Nephron (organoid): ENCODE data around the gene TIAM1.
A peak's percentile ranks its signal among the peaks of the same experiment; 100 is the strongest.

Source experiments
- H3K27ac Mint-ChIP-seq, 3 experiments: 2 replicates each; pipeline ENCODE4 v1.8.0; 2020; ENCODE audit warnings: mixed read lengths in 3 of 3, mild to moderate bottlenecking in 2 of 3, moderate library complexity in 1 of 3
- H3K27me3 Mint-ChIP-seq: 2 replicates; pipeline ENCODE4 v1.8.0; 2021; ENCODE audit warnings: low read depth, mild to moderate bottlenecking, moderate library complexity, mixed read lengths
- H3K36me3 Mint-ChIP-seq: 2 replicates; pipeline ENCODE4 v1.8.0; 2020; ENCODE audit warnings: low read depth, mixed read lengths
- H3K4me1 Mint-ChIP-seq: 2 replicates; pipeline ENCODE4 v1.8.0; 2020; ENCODE audit warnings: mixed read lengths
- H3K4me3 Mint-ChIP-seq, 3 experiments: 2 replicates each; pipeline ENCODE4 v1.8.0; 2020; ENCODE audit warnings: mild to moderate bottlenecking in 3 of 3, mixed read lengths in 3 of 3, moderate library complexity in 2 of 3
- H3K9me3 Mint-ChIP-seq: 2 replicates; pipeline ENCODE4 v1.8.0; 2020; ENCODE audit warnings: mixed read lengths
- TF ChIP-seq, protein P1 (sequence below), 3 experiments: fragments of 200-600 bp; sonication (generic); IDR thresholded peaks; one replicate each; pipeline ENCODE4 v1.5.0; 2021; ENCODE audit warnings: antibody characterized with exemption in 3 of 3; ENCODE audit not compliant: unreplicated experiment in 3 of 3

Gene TIAM1

DNA sequence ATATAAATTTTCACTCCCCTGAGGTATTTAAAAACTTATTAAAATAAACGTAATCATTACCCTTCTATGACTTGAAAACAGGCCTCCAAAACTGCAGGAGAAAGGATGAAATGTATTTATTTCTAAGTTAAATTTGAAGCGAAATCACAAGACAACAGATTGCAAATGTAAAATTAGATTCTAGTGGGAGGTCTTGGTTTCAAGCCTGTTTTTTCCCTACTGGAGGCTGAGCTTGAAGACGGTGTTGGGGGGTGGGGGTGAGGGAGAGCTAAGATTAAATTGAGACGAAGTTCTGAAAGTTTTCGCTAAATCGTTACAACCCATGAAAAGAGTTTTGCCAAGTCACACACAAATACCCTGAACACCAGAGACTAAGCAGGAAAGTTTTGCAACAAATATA is 68.2 kb downstream of the TIAM1 start:
- Mint-ChIP-seq H3K27ac (no peak overlapping the region), H3K36me3 (peaks cover 13% of the 10 kb centered on the region), H3K4me1 (no peaks in the 10 kb centered on the region), H3K4me3 (no peak overlapping the region), H3K9me3 (no peaks in the 10 kb centered on the region), H3K27me3 (peaks cover 4% of the 10 kb centered on the region)
- TF ChIP-seq, protein P1, sequence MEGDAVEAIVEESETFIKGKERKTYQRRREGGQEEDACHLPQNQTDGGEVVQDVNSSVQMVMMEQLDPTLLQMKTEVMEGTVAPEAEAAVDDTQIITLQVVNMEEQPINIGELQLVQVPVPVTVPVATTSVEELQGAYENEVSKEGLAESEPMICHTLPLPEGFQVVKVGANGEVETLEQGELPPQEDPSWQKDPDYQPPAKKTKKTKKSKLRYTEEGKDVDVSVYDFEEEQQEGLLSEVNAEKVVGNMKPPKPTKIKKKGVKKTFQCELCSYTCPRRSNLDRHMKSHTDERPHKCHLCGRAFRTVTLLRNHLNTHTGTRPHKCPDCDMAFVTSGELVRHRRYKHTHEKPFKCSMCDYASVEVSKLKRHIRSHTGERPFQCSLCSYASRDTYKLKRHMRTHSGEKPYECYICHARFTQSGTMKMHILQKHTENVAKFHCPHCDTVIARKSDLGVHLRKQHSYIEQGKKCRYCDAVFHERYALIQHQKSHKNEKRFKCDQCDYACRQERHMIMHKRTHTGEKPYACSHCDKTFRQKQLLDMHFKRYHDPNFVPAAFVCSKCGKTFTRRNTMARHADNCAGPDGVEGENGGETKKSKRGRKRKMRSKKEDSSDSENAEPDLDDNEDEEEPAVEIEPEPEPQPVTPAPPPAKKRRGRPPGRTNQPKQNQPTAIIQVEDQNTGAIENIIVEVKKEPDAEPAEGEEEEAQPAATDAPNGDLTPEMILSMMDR (IDR thresholded peaks at IDR 0.05; ENCODE audit: unreplicated experiment in 3 of 3) = no peak

DNA sequence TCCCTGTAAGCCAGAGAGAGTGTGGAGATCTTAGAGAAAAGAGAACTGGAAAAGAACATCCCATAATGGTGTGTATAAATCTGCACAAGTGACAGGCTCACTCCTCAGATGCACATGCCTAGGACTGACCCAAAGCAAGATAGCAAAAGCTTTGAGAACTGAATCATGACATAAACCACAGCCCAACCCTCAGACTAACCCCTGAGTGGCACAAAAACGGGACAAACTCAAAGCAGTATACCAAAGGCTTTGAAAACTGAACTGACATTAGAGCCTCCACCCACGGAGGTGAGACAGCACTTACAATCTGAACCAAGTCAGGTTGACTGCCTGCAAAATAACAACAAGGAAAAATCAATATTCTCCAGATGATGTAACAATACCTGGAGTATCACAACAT is 70.8 kb downstream of the TIAM1 start:
- Mint-ChIP-seq H3K4me3 (no peak overlapping the region), H3K27ac (no peak overlapping the region), H3K9me3 (no peaks in the 10 kb centered on the region), H3K4me1 (peaks cover 6% of the 10 kb centered on the region), H3K27me3 (no peaks in the 10 kb centered on the region), H3K36me3 (peaks cover 13% of the 10 kb centered on the region)
- TF ChIP-seq, protein P1 (IDR thresholded peaks at IDR 0.05; ENCODE audit: unreplicated experiment in 3 of 3) = no peak

DNA sequence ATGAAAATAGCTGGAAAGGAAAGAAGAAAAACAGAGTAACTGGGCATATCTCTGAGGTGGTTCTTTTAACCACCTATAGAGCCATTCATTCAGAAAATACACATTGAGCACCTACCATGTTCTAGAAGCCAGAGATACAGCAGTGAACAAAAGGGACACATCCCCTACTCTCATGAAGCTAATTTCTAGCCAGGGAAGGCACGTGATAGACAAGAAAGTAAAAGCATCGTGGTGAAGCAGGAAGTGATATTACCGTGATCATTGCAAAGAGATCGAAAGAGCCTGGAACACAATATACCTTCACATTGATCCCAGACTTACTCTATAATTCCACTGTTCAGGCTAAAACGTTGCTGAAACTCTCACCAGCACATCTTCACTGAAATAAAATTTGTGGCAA is 76.0 kb downstream of the TIAM1 start:
- peaks cover 34% of the 10 kb centered on the region for H3K4me1 Mint-ChIP-seq

DNA sequence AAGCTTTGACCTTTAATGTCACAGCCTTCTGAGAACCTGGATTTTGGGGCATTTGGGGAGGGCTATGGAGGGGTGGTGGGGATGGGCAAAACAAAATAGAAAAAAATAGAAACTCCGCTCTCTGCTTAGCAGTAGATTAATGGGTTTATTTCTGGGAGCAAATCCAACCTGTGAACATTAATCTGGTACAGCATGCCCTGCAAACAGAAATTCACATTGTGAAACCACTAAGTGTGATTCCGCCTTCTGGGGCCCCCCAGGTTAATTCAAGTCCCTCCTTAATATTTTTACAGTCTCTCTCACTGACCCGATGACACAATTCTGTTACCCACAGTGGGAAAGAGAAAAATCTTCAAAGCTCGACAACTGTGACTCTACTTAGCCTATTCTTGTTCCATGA is 76.4 kb downstream of the TIAM1 start:
- TF ChIP-seq, protein P1 (IDR thresholded peaks at IDR 0.05; ENCODE audit: unreplicated experiment in 3 of 3) = no peak
- peak overlapping the region in 2 of 3 experiments; percentile 28 to 36 for H3K27ac Mint-ChIP-seq

More for the DNA sequence above, 76.0 kb downstream of the TIAM1 start:
- peaks cover 4% of the 10 kb centered on the region for H3K27me3 Mint-ChIP-seq
- no peaks in the 10 kb centered on the region for H3K9me3 Mint-ChIP-seq
- TF ChIP-seq, protein P1 (IDR thresholded peaks at IDR 0.05; ENCODE audit: unreplicated experiment in 3 of 3) = no peak
- H3K36me3 Mint-ChIP-seq = peaks cover 10% of the 10 kb centered on the region
- H3K27ac Mint-ChIP-seq = peak overlapping the region in 2 of 3 experiments; percentile 28 to 36
- peak overlapping the region in 1 of 3 experiments; percentile 4 for H3K4me3 Mint-ChIP-seq

DNA sequence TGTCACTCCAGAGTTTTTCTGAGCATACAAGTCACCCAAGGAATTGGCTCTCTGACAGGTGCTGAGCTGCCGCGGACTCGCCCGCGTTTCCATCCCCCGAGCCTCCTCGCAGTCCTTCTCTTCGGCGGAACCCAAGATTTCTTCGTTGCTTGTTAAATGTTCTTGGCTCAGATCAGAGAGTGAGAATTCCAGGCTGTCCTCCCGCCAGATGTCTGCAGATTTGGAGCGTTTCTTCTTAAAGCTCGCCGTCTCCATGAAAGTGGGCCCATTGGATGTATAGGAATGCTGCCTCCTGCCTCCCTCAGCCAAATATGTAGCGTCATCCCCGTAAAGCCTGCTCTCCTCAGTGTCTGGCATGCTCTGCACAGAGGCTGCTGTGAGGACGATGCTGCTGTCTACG is 77.8 kb downstream of the TIAM1 start:
- peaks cover 4% of the 10 kb centered on the region for H3K27me3 Mint-ChIP-seq
- TF ChIP-seq, protein P1 (IDR thresholded peaks at IDR 0.05; ENCODE audit: unreplicated experiment in 3 of 3) = no peak
- H3K27ac Mint-ChIP-seq = peak overlapping the region in 1 of 3 experiments; percentile 75
- peaks cover 43% of the 10 kb centered on the region for H3K4me1 Mint-ChIP-seq
- peaks cover 10% of the 10 kb centered on the region for H3K36me3 Mint-ChIP-seq
- H3K9me3 Mint-ChIP-seq = no peaks in the 10 kb centered on the region
- H3K4me3 Mint-ChIP-seq = peak overlapping the region in 1 of 3 experiments; percentile 64

More for the DNA sequence above, 76.4 kb downstream of the TIAM1 start:
- H3K4me3 Mint-ChIP-seq = peak overlapping the region in 1 of 3 experiments; percentile 4
- H3K4me1 Mint-ChIP-seq = peaks cover 34% of the 10 kb centered on the region
- H3K9me3 Mint-ChIP-seq = no peaks in the 10 kb centered on the region
- peaks cover 10% of the 10 kb centered on the region for H3K36me3 Mint-ChIP-seq
- peaks cover 4% of the 10 kb centered on the region for H3K27me3 Mint-ChIP-seq

DNA sequence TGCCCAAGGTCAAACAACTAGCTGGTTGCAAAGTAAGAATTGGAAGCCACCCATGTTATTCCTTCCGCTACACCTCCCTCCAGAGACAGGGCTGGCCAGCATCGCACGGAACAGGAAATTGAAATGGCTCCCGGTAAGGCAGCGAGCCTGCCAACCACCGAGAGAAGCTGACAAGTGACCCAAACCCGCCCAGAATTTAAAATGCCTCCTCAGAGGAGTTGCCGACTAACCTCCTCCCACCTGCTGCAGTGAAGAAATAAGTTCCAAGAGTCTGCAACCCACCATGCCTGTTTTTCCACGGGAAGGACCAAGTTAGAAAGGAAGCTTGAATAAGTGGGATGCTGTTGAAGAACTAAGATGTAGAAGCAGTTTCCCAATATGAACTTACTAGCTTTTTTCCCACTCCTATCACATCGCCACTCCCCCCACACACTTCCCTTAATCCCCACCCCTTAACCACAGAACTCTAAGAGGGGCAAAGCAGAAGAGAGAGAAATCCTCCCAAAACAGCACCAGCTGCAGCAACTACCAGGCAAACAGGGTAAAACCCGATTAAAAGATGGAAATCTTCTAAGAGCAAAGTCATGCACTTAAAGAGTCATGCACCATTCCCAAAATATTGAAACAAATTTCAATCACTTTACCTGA is 78.6 kb downstream of the TIAM1 start:
- TF ChIP-seq, protein P1 (IDR thresholded peaks at IDR 0.05; ENCODE audit: unreplicated experiment in 3 of 3) = no peak
- peaks cover 49% of the 10 kb centered on the region for H3K4me1 Mint-ChIP-seq
- H3K27ac Mint-ChIP-seq = peak overlapping the region in 1 of 3 experiments; percentile 75
- peaks cover 10% of the 10 kb centered on the region for H3K36me3 Mint-ChIP-seq
- H3K4me3 Mint-ChIP-seq = peak overlapping the region in 1 of 3 experiments; percentile 56
- peaks cover 4% of the 10 kb centered on the region for H3K27me3 Mint-ChIP-seq
- H3K9me3 Mint-ChIP-seq = no peaks in the 10 kb centered on the region
